Skeletal muscle tissue (tissue), 4 donors: ENCODE measurements around the gene CKMT2. TPM values are rescaled to one million over a fixed set of nuclear protein-coding genes. Genes with fewer than 3 reads are reported as not detected.
A peak's percentile ranks its signal among the peaks of the same experiment; 100 is the strongest.

Experiments used
- H3K27ac ChIP-seq: one replicate; pipeline ENCODE4 v1.7.0; 2013; ENCODE audit warnings: mild to moderate bottlenecking, low read depth, low read length, inconsistent platforms
- H3K27me3 ChIP-seq, 3 donors: one replicate each; pipeline ENCODE4 v1.7.0; 2013; ENCODE audit warnings: low read length in 3 of 3; ENCODE audit not compliant: control insufficient read depth in 3 of 3, insufficient read depth in 3 of 3
- H3K36me3 ChIP-seq, 3 donors: one replicate each; pipeline ENCODE4 v1.7.0; 2013; ENCODE audit warnings: low read length in 3 of 3; ENCODE audit not compliant: control insufficient read depth in 3 of 3, insufficient read depth in 3 of 3
- H3K4me1 ChIP-seq, 3 donors: one replicate each; pipeline ENCODE4 v1.7.0; 2013; ENCODE audit warnings: low read length in 3 of 3, mild to moderate bottlenecking in 3 of 3; ENCODE audit not compliant: control insufficient read depth in 3 of 3, insufficient read depth in 3 of 3
- H3K4me3 ChIP-seq, 3 donors: one replicate each; pipeline ENCODE4 v1.7.0; 2013; ENCODE audit warnings: low read length in 3 of 3
- H3K9ac ChIP-seq, 3 donors: one replicate each; pipeline ENCODE4 v1.7.0; 2013; ENCODE audit warnings: low read length in 3 of 3, mild to moderate bottlenecking in 3 of 3, moderate library complexity in 2 of 3, low read depth in 1 of 3
- H3K9me3 ChIP-seq, 3 donors: one replicate each; pipeline ENCODE4 v1.7.0; 2013; ENCODE audit warnings: low read length in 3 of 3; ENCODE audit not compliant: control insufficient read depth in 3 of 3
- total RNA-seq: library from RNA; depleted of rRNA; stranded (reverse); fragments of >200 nt; gene quantifications from one replicate; pipeline ENCODE4 v1.2.3, GENCODE V29; 2014
- donor health status: Osteomylitis.

CKMT2 gene
- total RNA-seq: 92.9 TPM

DNA sequence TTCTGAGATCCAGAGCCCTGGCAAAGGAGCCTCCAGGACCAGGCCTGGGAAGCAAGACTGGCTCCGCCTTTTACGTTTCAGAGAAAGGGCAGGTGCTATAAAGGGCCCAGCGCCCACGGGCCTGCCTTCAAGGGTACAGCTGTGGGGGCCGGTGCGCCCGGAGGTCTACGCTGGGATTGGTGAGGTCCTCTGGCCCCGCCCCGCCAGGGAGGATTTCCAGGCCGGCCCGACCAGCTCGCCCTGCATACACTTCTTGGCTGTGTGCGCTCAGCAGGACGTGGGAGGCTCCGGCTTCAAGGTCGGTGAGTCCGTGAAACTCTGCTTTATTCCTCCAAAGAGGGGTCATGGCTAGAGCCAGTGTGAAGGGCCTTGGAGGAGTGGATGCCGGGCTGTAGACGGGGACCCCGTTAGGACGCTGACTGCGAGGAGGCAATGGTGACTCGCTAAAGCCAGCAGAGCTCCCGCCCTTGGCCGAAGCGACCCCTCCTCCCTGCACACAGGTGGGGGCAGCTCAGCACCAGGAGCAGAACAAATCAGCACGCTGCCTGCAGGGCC, at the start of gene CKMT2:
TSS of gene CKMT2 (plus strand) at position 243 of the 555 bp plus-strand sequence. CDS start 17,811 bp downstream, outside the sequence.
- Histone ChIP-seq H3K4me3 (peak within 1 kb of the TSS; percentile 82 to 89 (median 88)), H3K9ac (peak within 1 kb of the TSS; percentile 85 to 98 (median 95)), H3K36me3 (peaks cover 0 to 14% (median 0%) of the 10 kb centered on the region in 3 donors), H3K27ac (peak within 1 kb of the TSS; percentile 99), H3K27me3 (no peaks in the 10 kb centered on the region), H3K9me3 (no peaks in the 10 kb centered on the region), H3K4me1 (peaks cover 45 to 53% (median 48%) of the 10 kb centered on the region in 3 donors)

DNA sequence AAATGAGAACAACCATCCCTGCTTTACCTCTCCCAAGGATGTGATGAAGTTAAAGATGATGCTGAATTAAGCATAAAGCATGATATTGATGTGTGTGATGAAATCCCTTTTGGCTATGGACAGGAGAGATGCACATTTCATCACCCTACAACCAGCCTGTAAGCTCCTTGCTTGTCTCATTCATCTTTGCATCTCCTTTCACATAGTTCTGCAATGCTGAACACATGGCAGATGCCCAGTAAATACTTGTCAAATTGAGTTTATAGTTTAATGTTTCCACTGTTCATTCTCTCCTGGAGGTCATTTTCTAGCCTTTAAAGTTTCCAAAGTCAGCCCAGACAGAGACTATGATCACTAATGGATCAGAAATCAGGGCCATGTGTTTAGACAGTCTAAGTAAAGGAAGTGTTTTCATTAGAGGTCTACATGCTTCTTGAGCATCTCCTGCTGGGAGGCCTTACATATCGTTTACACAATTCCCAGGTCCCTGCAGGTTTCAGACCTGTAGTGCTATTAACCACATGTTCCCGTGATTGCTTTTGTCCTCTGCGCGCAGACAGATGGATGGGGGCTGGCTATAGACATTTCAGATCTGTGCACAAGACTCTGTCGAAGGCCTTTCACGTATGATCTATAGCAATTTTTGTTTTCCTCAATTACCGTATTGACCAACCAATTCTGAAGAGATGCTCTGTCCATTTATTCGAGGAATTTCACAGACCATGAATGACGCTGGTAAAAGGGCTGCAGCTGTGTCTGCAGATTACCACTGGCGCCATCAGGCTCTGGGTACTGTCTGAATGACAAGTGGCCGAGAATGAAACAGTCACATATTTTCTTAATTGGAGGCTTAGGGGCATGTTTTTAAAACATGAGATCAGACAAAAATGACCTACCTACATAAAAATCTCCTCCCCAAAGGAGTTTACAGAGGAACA, 49.0 kb upstream of the CKMT2 start:
- no peak overlapping the region for H3K9ac ChIP-seq
- H3K4me1 ChIP-seq: peaks cover 0 to 5% (median 2%) of the 10 kb centered on the region in 3 donors
- no peaks in the 10 kb centered on the region for H3K36me3 ChIP-seq
- H3K27ac ChIP-seq: no peak overlapping the region
- H3K4me3 ChIP-seq: no peak overlapping the region
- no peaks in the 10 kb centered on the region for H3K9me3 ChIP-seq
- no peaks in the 10 kb centered on the region for H3K27me3 ChIP-seq

DNA sequence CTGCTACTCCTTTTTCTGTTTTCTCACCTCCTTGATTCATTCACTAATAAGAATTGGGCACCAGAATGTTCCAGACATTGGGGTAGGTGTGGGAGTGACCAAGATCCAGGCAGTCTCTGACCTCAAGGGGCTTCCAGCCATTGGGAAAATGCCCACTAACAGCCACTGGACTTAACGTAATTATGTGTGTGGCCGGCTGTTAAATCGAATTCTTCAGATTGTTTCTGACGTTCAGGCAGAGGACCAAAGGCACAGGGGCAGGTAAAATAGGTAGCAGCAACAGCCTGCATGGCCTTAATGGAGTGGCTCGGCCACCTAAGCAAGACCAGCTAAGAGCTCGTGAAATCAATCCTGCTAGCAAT, 48.4 kb upstream of the CKMT2 start:
- Histone ChIP-seq H3K27ac (no peak overlapping the region), H3K4me3 (no peak overlapping the region), H3K9me3 (no peaks in the 10 kb centered on the region), H3K9ac (no peak overlapping the region), H3K27me3 (no peaks in the 10 kb centered on the region), H3K36me3 (no peaks in the 10 kb centered on the region), H3K4me1 (peaks cover 0 to 5% (median 2%) of the 10 kb centered on the region in 3 donors)

DNA sequence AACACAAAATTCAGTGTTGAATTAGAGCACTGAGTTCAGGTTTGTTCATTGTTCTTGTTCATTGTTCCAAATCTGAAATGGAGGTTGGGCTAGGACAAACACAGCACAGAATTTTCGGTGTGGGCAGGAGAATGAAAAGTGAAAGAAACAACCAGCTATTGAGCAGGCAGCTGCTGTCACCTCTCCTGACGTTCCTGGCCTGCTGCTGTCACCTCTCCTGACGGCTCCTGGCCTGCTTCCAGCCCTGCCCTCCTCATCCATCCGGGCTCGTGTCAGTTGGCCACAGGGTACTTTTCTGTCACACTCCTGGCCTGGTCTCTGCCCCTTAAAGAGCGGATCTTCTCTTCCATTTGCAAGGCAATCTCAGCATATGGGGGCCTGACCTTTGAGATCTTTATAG, 45.2 kb upstream of the CKMT2 start:
- Histone ChIP-seq H3K4me1 (peaks cover 0 to 5% (median 2%) of the 10 kb centered on the region in 3 donors), H3K36me3 (no peaks in the 10 kb centered on the region), H3K27me3 (no peaks in the 10 kb centered on the region), H3K9ac (no peak overlapping the region), H3K27ac (no peak overlapping the region), H3K9me3 (no peaks in the 10 kb centered on the region), H3K4me3 (no peak overlapping the region)

DNA sequence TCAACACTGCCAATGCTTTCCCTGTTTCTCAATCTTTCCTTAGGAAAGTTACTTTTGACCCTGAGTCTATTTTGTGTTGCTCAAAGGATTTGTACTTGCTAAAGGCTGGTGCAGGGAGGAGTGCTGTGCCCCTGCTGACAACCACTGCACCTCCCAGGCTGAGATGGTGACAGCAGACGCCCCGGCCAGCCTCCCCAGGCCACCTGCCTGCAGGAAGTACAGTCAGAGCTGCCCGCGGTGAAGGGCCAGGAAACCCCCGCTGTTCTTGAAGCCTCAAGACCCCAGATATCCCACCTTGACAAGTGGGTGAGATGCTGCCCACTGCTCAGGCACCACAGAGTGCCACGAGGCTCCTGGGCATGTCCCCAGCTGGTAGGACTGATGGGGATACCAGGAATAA, 44.2 kb upstream of the CKMT2 start:
- Histone ChIP-seq H3K9ac (no peak overlapping the region), H3K4me3 (no peak overlapping the region), H3K27ac (no peak overlapping the region), H3K27me3 (no peaks in the 10 kb centered on the region), H3K4me1 (peaks cover 0 to 5% (median 2%) of the 10 kb centered on the region in 3 donors), H3K36me3 (no peaks in the 10 kb centered on the region), H3K9me3 (no peaks in the 10 kb centered on the region)

DNA sequence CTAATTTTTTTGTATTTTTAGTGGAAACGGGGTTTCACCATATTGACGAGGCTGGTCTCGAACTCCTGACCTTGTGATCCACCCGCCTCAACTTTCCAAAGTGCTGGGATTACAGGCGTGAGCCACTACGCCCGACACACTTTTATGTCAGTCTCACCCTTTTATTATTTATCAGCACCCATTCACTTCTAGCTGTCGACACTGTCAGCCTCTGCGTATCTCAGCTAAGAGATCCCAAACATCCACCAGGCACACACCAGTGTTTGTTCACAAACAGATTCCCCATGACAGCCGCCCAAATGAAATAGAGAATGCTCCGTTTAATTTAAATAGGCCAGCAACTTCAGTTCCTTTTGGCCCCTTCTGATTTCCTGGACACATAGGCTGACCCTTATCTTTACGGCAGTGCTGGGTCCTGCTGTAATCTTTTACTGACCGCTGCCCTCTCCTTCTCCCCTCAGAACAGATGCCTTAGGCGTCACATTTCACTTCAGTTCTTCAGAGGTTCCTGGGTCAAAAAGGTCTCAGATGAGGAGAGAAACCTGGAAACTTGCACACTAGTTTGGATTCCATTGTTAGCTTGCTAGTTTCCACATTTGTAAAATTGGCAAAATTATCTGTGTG, 43.1 kb upstream of the CKMT2 start:
- H3K4me1 ChIP-seq: peaks cover 2 to 5% (median 4%) of the 10 kb centered on the region in 3 donors
- no peaks in the 10 kb centered on the region for H3K36me3 ChIP-seq
- no peak overlapping the region for H3K9ac ChIP-seq
- H3K4me3 ChIP-seq: no peak overlapping the region
- no peak overlapping the region for H3K27ac ChIP-seq
- H3K27me3 ChIP-seq: no peaks in the 10 kb centered on the region
- H3K9me3 ChIP-seq: no peaks in the 10 kb centered on the region

DNA sequence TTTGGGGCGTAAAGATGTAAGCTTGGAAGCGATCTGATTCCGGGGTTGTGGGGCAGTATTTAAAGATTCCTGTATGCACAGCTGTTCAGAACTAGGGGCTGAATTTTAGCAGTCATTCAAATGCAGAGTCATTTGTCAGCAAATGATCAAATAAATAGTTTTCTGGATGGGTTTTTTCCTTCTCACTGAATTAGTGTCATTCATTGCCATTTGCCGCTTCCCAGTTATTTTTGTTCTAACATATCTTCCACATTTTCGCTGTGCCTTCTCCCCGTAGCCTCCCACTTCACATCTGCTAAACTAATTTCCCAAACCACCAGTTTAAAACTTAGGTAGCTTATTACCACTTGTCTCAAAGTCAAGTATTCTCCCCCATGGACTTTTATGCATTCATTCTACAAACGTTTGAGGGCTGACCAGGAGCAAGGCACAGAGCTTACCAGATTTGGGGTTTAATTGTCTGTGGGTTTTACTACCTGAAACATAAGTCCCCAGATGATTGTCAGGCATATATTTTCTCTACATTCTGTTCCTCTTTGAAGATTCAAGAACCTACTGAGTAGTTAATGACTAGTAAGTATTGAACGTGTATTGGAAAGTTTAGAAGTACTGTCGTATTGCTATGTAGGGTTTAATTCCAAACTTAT, 41.3 kb upstream of the CKMT2 start:
- Histone ChIP-seq H3K9ac (no peak overlapping the region), H3K27me3 (no peaks in the 10 kb centered on the region), H3K4me1 (peaks cover 8 to 9% (median 9%) of the 10 kb centered on the region in 3 donors), H3K9me3 (no peaks in the 10 kb centered on the region), H3K27ac (no peak overlapping the region), H3K36me3 (no peaks in the 10 kb centered on the region), H3K4me3 (no peak overlapping the region)

DNA sequence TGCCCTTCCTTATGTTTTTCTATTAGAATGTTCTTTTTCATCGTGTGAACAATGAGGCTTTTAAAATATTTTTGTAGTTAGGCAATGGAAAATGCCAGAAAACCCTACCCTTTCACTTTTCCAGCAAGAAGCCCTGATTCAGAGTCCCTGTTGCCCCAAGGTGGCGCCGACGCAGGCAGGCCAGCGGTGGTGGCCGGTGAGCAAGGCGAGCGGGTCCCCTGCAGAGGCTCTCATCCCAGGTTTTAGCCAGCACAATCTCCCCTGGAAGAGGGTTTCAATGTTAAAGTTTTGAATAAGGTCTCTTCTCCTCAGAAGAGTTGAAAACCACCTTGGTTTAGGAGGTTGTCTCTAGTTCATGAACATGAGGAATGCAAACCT, 40.8 kb upstream of the CKMT2 start:
- no peaks in the 10 kb centered on the region for H3K27me3 ChIP-seq
- no peak overlapping the region for H3K9ac ChIP-seq
- no peak overlapping the region for H3K4me3 ChIP-seq
- H3K9me3 ChIP-seq: no peaks in the 10 kb centered on the region
- H3K36me3 ChIP-seq: no peaks in the 10 kb centered on the region
- H3K27ac ChIP-seq: no peak overlapping the region
- peaks cover 8 to 9% (median 9%) of the 10 kb centered on the region in 3 donors for H3K4me1 ChIP-seq

DNA sequence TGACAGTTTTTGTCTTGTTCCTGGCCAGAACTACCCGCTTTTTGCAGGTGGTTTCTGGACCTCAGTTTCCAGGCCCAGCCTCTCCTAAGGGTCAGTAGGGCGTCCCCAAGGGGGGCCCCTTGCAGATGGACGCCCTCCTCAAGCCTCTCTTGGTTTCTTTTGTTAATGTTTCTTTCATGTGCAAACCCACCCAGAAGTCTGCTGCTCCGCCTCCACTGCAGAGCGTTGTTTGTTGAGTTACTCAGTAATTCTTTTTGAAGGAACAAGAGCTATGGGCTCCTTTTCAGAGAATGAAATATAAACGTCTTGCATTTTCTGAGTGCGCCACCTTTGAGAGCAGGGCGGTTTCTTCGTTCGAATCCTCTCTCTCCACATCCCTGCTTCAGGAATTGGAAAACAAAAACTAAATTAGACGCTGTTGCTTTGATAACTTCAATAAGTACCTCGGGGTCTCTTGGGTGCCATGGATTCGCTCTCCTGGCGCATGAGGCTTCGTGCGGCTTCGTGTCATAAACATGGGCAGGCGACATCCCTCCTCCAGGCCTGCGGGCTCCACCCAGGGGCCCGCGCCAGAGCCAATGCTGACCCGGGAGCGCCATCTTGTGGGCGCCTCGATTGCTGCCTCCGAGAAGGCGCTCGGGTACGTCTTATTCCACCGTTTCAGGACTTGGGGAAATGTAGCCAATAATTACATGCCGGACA, 38.3 kb upstream of the CKMT2 start:
- Histone ChIP-seq H3K4me1 (peaks cover 4 to 8% (median 7%) of the 10 kb centered on the region in 3 donors), H3K9ac (peak overlapping the region in 2 of 3 donors; percentile 30 to 51), H3K9me3 (no peaks in the 10 kb centered on the region), H3K27me3 (no peaks in the 10 kb centered on the region), H3K4me3 (peak overlapping the region in 1 of 3 donors; percentile 35), H3K36me3 (no peaks in the 10 kb centered on the region), H3K27ac (no peak overlapping the region)
